GM18526 (cell line): ENCODE measurements around the gene GPR152.

ENCODE experiments used
- POLR2A ChIP-seq: IDR thresholded peaks from 3 replicates; pipeline ENCODE4 v1.6.1; 2011; ENCODE audit not compliant: insufficient read length; ENCODE audit errors: extremely low read depth

GPR152 gene, protein sequence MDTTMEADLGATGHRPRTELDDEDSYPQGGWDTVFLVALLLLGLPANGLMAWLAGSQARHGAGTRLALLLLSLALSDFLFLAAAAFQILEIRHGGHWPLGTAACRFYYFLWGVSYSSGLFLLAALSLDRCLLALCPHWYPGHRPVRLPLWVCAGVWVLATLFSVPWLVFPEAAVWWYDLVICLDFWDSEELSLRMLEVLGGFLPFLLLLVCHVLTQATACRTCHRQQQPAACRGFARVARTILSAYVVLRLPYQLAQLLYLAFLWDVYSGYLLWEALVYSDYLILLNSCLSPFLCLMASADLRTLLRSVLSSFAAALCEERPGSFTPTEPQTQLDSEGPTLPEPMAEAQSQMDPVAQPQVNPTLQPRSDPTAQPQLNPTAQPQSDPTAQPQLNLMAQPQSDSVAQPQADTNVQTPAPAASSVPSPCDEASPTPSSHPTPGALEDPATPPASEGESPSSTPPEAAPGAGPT

DNA sequence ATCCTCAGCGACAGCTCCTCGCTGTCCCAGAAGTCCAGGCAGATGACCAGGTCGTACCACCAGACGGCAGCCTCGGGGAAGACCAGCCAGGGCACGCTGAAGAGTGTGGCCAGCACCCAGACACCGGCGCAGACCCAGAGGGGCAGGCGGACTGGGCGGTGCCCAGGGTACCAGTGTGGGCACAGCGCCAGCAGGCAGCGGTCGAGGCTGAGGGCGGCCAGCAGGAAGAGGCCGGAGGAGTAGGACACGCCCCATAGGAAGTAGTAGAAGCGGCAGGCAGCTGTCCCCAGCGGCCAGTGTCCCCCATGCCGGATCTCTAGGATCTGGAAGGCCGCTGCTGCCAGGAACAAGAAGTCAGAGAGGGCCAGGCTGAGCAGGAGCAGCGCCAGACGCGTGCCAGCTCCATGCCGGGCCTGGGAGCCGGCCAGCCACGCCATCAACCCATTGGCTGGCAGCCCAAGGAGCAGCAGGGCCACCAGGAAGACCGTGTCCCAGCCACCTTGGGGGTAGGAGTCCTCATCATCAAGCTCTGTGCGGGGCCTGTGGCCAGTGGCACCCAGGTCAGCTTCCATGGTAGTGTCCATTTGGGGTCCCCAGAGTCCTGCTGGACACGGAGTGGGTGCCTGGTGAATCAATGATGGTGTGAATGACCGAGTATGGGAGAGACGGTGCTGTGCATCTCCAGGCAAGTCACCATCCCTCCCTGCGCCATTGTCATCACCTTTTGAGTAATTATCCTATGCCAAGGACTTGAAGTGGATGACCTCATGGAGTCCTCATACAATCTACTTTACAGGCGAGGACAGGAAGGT, at the start of gene GPR152:
GPR152 (minus strand) TSS at position 589 of the 812 bp plus-strand sequence; CDS start at position 584, 5 bp downstream.
- TF ChIP-seq POLR2A = no peak

DNA sequence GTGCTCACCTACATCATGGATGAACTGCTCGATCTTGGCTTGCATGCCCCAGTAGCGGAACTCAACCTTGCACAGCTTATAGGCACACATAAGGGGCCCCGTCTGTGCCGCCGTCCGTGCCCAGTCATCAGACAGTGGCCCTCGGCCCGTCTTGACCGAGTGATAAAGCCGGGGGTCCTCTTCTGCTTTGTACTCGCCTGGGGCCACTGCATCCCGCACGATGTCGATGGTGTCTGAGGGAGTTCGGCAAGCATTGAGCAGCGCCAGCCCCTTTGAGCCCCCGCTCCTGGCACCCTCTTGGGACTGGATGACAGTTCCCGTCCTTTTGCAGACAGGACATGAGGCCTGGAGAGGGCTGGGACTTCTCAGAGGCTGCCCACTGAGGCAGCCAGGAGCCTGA, 49.3 kb upstream of the GPR152 start:
- no peak for TF ChIP-seq POLR2A

DNA sequence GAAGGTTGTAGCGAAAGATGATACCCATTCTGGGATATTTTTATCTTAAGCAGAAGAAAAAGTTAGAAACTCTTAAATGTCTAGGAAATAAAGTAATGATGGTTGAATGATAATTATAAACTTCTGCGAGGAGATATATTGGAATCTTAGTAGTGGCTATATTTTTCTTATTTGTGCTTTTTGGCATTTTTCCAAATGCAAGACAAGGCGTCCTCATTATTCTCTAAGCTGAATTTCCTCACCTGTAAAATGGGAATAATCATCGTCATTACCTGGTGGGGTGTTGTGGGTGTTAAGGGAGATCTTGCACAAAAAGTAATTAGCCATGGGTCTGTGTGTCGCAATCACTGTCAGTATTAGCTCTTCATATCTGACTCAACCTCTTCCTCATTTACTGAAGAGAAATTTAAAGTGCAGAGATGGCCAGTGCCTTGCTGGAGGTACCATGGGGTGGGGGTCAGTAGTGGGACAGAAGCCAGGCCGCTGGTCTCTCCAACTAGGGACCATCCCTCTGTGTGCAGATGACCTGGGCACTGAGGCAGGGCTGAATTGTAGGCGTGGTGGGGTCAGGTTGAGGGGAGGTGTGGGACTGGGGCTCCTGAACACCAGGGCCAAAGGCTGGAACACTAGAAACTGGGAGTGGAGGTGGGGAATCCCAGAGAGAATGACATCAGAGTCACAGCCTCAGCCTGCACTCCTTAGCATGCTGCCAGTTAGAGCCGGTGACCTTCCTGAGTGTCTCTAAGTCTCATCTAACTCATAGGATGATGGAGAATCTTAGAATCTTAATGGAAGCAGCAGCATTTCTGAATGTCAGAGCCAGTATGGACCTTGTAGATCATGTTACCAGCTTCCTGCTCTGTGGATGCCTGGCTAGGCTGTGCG, 48.5 kb upstream of the GPR152 start:
- TF ChIP-seq POLR2A = no peak

- TF ChIP-seq POLR2A = no peak
Observed at GRCh38 chr11:67500484-67500821, 47.9 kb upstream of the GPR152 start.

DNA sequence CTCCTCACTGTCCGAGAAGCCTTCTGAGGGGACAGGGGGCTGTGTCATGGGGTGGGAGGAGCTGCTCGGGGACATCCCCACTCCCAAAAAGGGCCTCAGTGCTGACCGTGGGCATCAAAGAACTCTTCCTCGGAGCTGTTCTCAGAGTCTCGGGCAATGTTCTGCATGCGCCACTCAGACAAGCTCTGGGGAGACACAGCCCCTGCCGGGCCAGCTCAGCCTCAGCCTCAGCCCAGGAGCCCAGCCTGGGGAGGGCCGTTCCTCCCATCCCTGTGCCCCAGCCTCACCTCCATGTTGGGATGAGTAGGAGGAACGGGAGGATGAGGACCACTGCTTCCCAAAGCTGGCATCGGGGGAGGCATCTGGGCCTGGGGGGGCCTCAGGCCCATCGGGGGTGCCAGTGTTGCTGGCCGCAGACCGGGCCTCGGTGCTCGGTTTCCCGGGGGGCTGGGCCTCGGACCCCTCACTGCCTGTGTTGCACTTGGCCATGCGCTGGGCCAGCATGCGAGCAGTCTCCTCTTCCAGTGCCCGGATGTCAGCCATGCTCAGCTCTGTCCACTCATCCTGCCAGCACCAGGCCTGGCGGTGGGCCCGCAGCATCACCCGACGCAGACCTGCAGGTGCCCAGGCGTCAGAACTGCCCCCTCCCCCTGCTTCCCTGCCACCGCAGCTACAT, 47.4 kb upstream of the GPR152 start:
- TF ChIP-seq POLR2A = no peak

DNA sequence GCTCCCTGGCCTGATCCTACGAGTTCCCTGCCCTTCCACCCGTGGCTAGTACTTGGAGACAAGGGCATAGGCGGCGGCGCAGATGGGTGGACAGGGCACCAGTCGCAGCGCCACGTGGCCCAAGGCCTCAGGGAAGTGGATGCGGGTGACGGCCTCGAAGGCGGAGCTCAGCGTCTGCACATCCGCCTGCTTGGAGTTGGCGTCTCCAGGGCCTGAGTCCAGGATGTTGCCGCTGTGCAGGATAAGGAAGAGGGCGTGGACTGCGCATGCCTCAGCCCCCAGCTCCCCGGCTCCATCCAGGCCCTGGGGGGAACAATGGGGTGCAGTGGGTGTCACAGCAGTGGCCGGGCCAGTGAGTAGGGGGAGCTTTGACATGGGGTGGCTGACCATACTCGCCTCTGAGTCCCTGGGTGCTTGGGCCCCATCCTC, 46.0 kb upstream of the GPR152 start:
- no peak for TF ChIP-seq POLR2A

GRCh38 chr11:67497656-67498291, 45.2 kb upstream of the GPR152 start:
- no peak for TF ChIP-seq POLR2A

GRCh38 chr11:67496113-67496512, 43.6 kb upstream of the GPR152 start:
- TF ChIP-seq POLR2A = no peak

GRCh38 chr11:67495234-67496005, 42.9 kb upstream of the GPR152 start:
- no peak for TF ChIP-seq POLR2A

DNA sequence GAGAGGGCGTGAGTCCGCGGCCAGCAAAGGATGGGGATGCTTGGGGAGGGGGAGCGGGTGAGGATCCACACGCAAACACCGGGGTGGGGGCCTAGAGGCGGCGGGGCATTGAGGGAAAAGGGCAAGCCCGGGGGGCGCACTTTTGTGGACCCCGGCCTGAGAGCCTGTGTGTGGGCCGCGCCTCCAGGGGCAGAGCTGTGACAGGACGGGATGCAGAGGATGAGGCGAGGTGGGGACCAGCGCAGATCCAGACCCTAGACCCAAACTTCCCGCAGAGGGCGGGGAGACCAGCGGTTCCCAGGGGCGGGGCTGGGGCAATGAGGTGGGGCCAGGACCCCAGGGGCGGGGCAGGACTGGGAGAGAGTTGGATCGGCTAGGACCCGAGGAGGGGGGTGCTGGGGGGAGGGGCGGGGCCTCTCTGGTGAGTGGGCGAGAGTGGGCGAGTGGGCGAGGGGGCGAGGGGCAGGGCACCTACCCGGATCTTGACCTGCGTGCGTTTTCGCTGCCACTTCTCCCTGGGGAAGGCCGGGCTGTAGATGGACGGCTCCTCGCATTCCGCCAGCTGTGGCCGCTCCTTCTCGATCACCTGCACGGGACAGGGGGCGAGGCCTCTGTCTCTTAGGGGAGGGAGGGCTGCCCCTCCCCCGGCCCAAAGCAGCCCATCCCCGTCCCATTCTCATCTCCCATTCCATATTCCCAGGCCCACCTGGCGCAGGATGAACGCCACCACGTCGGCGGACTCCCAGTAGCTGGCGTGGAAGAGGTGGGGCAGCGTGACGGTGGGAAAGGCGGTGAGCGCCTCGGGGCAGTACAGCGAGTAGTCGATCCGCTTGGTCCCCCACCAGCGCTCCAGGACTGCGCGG, 42.1 kb upstream of the GPR152 start:
- TF ChIP-seq POLR2A = no peak

GRCh38 chr11:67493548-67494370, 41.2 kb upstream of the GPR152 start:
- TF ChIP-seq POLR2A = no peak
